IPS-20b (cell line): ENCODE results near the gene MGAT4A.
A peak's percentile ranks its signal among the peaks of the same experiment; 100 is the strongest.

ENCODE experiments used
- H3K27ac ChIP-seq: one replicate; pipeline ENCODE4 v1.5.1; 2013; ENCODE audit warnings: low read length
- H3K27me3 ChIP-seq: 2 replicates; pipeline ENCODE4 v1.6.1; 2013; ENCODE audit warnings: mild to moderate bottlenecking, low read length, inconsistent platforms; ENCODE audit not compliant: insufficient read depth
- H3K36me3 ChIP-seq: 2 replicates; pipeline ENCODE4 v1.6.1; 2013; ENCODE audit warnings: low read depth, mild to moderate bottlenecking, inconsistent platforms, low read length, moderate library complexity; ENCODE audit not compliant: insufficient read depth
- H3K4me1 ChIP-seq: 2 replicates; pipeline ENCODE4 v1.6.1; 2013; ENCODE audit warnings: mild to moderate bottlenecking, control low read depth, inconsistent platforms, low read length, moderate library complexity; ENCODE audit not compliant: insufficient read depth
- H3K4me3 ChIP-seq: 2 replicates; pipeline ENCODE4 v1.5.1; 2013; ENCODE audit warnings: mild to moderate bottlenecking, low read length, inconsistent platforms
- H3K9ac ChIP-seq: 2 replicates; pipeline ENCODE4 v1.6.1; 2013; ENCODE audit warnings: low read depth, mild to moderate bottlenecking, inconsistent platforms, low read length, moderate library complexity
- H3K9me3 ChIP-seq: 2 replicates; pipeline ENCODE4 v1.6.1; 2013; ENCODE audit warnings: mild to moderate bottlenecking, low read depth, low read length, inconsistent platforms; ENCODE audit not compliant: insufficient read depth

Gene MGAT4A

DNA sequence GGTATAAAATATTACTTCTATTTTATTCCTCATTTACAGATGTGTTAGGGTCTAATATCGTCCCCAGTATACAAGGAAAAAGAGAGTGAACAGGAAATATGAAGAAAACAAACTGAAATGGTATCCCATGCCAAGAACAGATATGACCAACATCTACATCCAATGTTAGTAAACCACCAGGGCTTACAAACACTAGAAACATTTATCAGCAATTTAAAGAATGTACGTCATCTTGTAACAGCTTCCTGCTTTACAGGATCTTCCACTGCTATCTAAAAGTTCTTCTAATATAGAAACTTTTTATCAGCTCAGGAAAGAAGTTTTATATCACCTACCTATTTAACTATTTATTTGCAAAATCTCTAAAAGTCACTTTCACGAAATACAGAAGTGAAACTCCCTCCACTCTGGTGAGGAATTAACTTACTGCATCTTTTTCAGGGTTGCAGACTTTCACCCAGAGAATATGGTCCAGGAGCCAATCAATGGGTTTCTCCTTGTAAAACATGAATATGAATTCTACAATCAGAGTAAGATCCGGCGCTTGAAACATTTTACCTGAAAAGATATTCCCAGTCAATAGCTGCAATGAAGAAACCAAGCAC, 87.3 kb downstream of the MGAT4A start:
- peaks cover 4% of the 10 kb centered on the region; the same call in 1 of the 2 replicates for H3K4me1 ChIP-seq
- H3K36me3 ChIP-seq, result no peaks in the 10 kb centered on the region
- no peaks in the 10 kb centered on the region for H3K27me3 ChIP-seq
- no peak overlapping the region for H3K27ac ChIP-seq
- H3K9ac ChIP-seq, result no peak overlapping the region
- H3K4me3 ChIP-seq, result no peak overlapping the region
- H3K9me3 ChIP-seq, result no peaks in the 10 kb centered on the region

DNA sequence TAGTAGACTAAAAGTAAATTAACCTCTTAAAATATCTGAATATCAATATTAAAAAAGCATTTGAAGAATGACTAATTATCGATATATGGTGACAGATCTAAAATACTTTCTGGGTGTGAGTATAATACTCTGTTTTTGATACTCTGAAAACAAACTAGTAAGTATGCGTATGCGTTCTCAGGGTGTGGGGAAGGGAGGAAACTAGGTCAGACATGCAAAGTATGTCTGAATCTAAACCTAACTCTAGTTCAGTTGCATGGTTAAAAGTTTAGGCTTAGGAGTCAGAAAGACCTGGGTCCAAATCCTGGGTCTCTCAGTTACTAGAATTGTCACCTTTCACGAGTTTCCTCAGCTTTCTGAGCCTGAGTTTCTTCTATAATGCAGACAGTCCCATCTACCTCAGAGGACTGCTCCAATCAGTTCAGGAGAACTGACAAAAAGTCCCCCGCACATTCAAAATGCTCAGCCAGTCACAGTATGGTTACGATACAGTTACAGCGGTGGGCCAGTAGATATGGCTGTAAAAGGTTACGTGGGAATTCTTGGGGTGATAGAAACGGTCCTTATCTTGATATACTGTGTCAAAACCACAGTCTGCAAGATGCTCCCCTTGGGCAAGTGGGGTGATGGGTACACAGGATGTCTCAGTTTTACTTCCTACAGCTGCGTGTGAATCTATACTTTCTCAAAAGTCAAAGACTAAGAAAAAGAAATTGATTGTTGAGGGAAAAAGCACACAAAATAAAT, 93.4 kb downstream of the MGAT4A start:
- Histone ChIP-seq H3K9ac (no peak overlapping the region), H3K36me3 (no peaks in the 10 kb centered on the region), H3K4me1 (no peaks in the 10 kb centered on the region), H3K4me3 (no peak overlapping the region), H3K27ac (no peak overlapping the region), H3K9me3 (no peaks in the 10 kb centered on the region), H3K27me3 (no peaks in the 10 kb centered on the region)

DNA sequence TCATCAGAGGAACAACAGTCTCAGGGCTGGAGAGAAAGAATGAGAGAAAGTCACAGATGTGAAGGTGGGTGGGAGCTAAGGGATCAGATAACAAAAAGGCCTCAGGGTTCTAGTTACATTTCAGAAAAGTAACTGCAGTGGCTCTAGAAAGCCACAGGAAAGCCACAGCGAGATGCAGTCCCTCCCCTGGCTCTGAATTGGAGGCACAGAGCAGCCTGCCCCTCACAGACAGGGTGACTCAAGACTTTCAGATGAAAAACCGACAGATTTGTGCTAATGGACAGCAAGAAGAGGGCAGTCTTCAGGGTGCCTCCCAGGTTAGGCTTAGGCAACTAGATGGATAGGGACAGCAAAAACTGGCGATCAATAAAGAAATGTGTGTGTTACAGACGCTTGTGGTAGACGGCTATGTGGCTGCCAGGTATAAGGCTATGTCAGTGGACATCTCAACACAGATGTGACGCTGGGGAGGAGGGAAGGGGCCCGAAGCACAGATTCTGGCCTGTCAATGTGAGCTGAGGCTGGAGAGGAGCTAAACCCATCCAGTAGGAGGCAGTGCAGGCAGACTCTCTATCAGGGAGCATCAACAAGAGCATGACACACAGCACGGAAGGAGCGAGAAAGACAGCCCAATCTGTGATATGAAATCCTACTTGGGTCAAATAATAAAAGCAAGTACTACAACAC, 96.4 kb downstream of the MGAT4A start:
- H3K4me1 ChIP-seq, result no peaks in the 10 kb centered on the region
- H3K36me3 ChIP-seq, result no peaks in the 10 kb centered on the region
- H3K9me3 ChIP-seq, result no peaks in the 10 kb centered on the region
- no peak overlapping the region for H3K4me3 ChIP-seq
- H3K9ac ChIP-seq, result no peak overlapping the region
- H3K27me3 ChIP-seq, result no peaks in the 10 kb centered on the region
- no peak overlapping the region for H3K27ac ChIP-seq

- Histone ChIP-seq H3K4me3 (no peak overlapping the region), H3K9me3 (no peaks in the 10 kb centered on the region), H3K27ac (no peak overlapping the region), H3K9ac (no peak overlapping the region), H3K27me3 (no peaks in the 10 kb centered on the region), H3K36me3 (no peaks in the 10 kb centered on the region), H3K4me1 (no peaks in the 10 kb centered on the region)
Observed at GRCh38 chr2:98632351-98632750, 98.6 kb downstream of the MGAT4A start.

- Histone ChIP-seq H3K9me3 (no peaks in the 10 kb centered on the region), H3K4me1 (no peaks in the 10 kb centered on the region), H3K27me3 (no peaks in the 10 kb centered on the region), H3K4me3 (no peak overlapping the region), H3K9ac (no peak overlapping the region), H3K27ac (no peak overlapping the region), H3K36me3 (peaks cover 1% of the 10 kb centered on the region; the same call in 1 of the 2 replicates)
Observed at GRCh38 chr2:98623657-98624056, 107.3 kb downstream of the MGAT4A start.

GRCh38 chr2:98617149-98617548, 113.8 kb downstream of the MGAT4A start:
- no peaks in the 10 kb centered on the region for H3K4me1 ChIP-seq
- H3K4me3 ChIP-seq, result no peak overlapping the region
- no peak overlapping the region for H3K9ac ChIP-seq
- H3K9me3 ChIP-seq, result no peaks in the 10 kb centered on the region
- peaks cover 63% of the 10 kb centered on the region for H3K36me3 ChIP-seq
- no peaks in the 10 kb centered on the region for H3K27me3 ChIP-seq
- H3K27ac ChIP-seq, result no peak overlapping the region

- no peaks in the 10 kb centered on the region for H3K27me3 ChIP-seq
- no peaks in the 10 kb centered on the region for H3K4me1 ChIP-seq
- H3K36me3 ChIP-seq, result peaks cover 78% of the 10 kb centered on the region
- no peak overlapping the region for H3K27ac ChIP-seq
- H3K9me3 ChIP-seq, result no peaks in the 10 kb centered on the region
- no peak overlapping the region for H3K4me3 ChIP-seq
- no peak overlapping the region for H3K9ac ChIP-seq
Observed at GRCh38 chr2:98615481-98615880, 115.5 kb downstream of the MGAT4A start.

DNA sequence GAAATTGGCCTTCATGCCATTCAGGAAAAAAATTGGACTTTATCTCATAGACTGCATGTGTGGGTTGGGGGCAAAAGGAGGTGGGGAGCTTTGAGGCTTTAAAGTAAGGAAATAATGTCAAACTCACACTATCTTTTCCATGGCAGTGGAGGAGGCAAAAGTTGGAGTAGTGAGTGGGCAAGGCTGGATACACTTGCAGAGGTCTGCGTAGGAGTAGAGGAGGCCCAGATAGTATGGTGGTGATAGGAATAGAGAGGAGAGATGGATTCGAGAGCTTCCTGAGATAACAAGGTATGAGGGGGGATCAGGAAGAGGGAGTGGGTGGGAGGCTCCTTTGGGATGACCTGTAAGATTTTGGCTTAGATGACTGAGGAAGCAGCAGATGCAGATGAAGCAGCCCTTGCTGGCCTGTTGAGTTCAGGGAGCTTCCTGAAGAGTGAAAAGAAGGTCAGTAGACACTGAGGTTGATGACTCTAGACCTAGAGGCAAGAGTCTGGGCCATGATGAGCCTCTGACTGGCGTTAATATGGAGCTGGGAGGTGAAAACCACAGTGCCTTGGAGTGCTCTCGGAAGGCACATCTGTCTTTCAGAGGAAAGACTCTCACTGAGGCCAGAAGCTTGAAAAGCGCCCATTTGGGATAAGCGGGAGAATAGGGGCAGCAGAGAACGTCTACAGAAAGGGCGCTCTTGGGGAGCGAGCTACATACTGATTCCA, 116.8 kb downstream of the MGAT4A start:
- no peaks in the 10 kb centered on the region for H3K4me1 ChIP-seq
- H3K9me3 ChIP-seq, result no peaks in the 10 kb centered on the region
- peaks cover 83% of the 10 kb centered on the region for H3K36me3 ChIP-seq
- no peaks in the 10 kb centered on the region for H3K27me3 ChIP-seq
- H3K9ac ChIP-seq, result no peak overlapping the region
- no peak overlapping the region for H3K27ac ChIP-seq
- no peak overlapping the region for H3K4me3 ChIP-seq

DNA sequence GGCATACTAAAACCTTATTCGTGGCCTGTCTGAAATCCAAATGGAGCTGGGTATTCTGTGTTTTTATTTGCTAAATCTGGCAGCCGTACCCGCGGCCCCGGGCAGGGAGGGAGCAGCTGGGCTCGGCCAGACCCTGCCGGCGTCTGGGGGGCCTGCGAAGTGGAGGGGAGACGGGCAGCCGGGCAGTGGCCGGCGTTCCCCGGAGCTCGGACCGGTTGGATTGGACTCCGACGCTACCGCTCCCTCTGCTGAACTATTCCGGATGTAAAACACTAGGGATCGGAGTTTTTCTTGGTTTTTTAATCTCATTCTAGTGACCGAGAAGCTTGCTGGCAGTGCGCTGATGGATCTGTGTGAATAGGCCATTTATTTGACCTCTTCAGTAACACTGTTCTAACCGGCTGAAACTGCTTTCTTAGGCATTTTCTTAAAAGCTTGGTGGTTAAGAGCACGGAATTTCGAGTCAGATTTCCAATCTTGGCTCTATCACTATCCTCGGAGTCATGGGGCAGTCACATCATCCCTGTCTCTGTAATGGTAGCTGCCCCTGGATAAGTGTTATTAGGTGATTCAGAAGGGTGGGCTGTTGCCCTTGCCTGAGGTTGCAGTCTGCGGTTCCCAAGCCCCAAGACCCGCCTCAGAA, 121.8 kb downstream of the MGAT4A start:
- no peaks in the 10 kb centered on the region for H3K4me1 ChIP-seq
- peak overlapping the region; percentile 85 for H3K9ac ChIP-seq
- no peaks in the 10 kb centered on the region for H3K27me3 ChIP-seq
- H3K36me3 ChIP-seq, result peaks cover 38% of the 10 kb centered on the region
- peak overlapping the region; percentile 26 for H3K27ac ChIP-seq
- no peaks in the 10 kb centered on the region for H3K9me3 ChIP-seq
- H3K4me3 ChIP-seq, result peak overlapping the region; percentile 79

DNA sequence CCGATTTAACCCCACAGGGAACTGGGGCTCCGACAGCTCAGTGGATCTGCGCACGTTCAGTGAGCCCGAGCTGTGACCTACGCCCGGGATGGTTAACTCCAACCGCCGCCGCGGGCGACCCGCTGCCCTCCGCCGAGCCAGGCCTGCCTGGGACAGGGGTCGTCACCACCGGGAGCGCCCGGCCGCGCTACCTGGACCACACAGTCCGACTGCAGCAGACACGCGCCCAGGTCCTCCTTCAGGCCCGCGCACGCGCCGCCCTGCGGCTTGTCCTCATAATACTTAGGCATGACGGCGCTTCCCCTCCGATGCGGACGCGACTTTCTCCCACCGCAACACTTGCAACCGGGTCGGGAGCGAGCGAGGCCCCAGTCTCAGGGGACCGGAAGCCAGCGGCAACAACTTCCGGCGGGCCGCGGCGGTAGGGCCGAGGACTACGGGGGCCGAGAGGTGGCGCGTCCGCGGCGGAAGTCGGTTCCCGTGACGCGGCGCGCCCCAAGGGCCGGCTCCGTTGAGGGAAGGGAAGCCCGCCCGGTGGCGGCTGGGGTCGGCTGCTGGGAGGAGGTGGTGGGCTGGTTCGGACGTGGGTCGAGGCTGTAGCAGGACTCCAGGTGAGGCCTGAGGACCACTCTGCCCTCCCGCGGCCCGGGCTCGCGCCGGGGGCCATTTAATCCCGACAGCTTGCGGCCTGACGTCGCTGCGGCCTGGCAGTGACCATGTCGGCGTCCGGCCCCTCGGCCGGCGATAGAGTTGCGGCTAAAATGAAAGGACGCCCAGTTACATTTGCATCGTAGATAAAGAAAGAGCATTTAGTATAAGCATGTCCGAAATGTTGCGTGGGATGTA, 122.6 kb downstream of the MGAT4A start, which contains the start of the genes COA5 and UNC50:
Gene COA5 (minus strand): TSS at position 397 of the 846 bp plus-strand sequence. CDS start 107 bp downstream, at position 290.
Gene UNC50 (plus strand): TSS at position 474 of the 846 bp plus-strand sequence. CDS start 1,171 bp downstream, outside the sequence.
- no peaks in the 10 kb centered on the region for H3K4me1 ChIP-seq
- H3K9me3 ChIP-seq, result no peaks in the 10 kb centered on the region
- H3K9ac ChIP-seq, result peak within 1 kb of the TSS; percentile 85
- peaks cover 38% of the 10 kb centered on the region for H3K36me3 ChIP-seq
- H3K27me3 ChIP-seq, result no peaks in the 10 kb centered on the region
- H3K27ac ChIP-seq, result peak within 1 kb of the TSS; percentile 26
- H3K4me3 ChIP-seq, result peak within 1 kb of the TSS; percentile 79
